Small intestine (tissue), 7 donors: ENCODE measurements around the gene SLC6A13. TPM values are rescaled to one million over a fixed set of nuclear protein-coding genes. Genes with fewer than 3 reads are reported as not detected.
A peak's percentile ranks its signal among the peaks of the same experiment; 100 is the strongest.
"Not testable (repeated sequence)": the region's sequence is repeated elsewhere in the genome, so short reads cannot be mapped to it uniquely, and the experiment has no call there.

ENCODE experiments used
- DNase-seq, 2 donors: peaks; one replicate each; pipeline versions ENCODE4 v3.0.0 to v3.0.0-alpha.2; 2013
- FAIRE-seq: peaks from 2 replicates; lab custom pipeline; 2012; peaks lifted over from hg19 to GRCh38; lab: Jason Lieb, UNC
- H3K27ac ChIP-seq, 3 donors: one replicate each; pipeline ENCODE4 v1.5.1; 2013; ENCODE audit warnings: low read length in 2 of 3, mild to moderate bottlenecking in 2 of 3, control low read depth in 1 of 3, inconsistent platforms in 1 of 3, low read depth in 1 of 3, moderate library complexity in 1 of 3
- H3K27me3 ChIP-seq, 3 donors: one replicate each; pipeline ENCODE4 v1.6.1; 2013; ENCODE audit warnings: low read length in 3 of 3, inconsistent platforms in 1 of 3; ENCODE audit not compliant: control insufficient read depth in 3 of 3, insufficient read depth in 3 of 3
- H3K36me3 ChIP-seq, 3 donors: one replicate each; pipeline ENCODE4 v1.6.1; 2013; ENCODE audit warnings: low read length in 3 of 3, inconsistent platforms in 1 of 3, low read depth in 1 of 3, mild to moderate bottlenecking in 1 of 3, moderate library complexity in 1 of 3; ENCODE audit not compliant: control insufficient read depth in 3 of 3, insufficient read depth in 2 of 3
- H3K4me1 ChIP-seq, 3 donors: one replicate each; pipeline ENCODE4 v1.6.1; 2013; ENCODE audit warnings: low read length in 2 of 3, inconsistent platforms in 1 of 3, low read depth in 1 of 3, mild to moderate bottlenecking in 1 of 3, moderate library complexity in 1 of 3; ENCODE audit not compliant: control insufficient read depth in 3 of 3, insufficient read depth in 2 of 3
- H3K4me3 ChIP-seq, 3 donors: one replicate each; pipeline ENCODE4 v1.5.1; 2013; ENCODE audit warnings: low read length in 3 of 3, control low read depth in 1 of 3, inconsistent platforms in 1 of 3, low read depth in 1 of 3, mild to moderate bottlenecking in 1 of 3, moderate library complexity in 1 of 3
- H3K9me3 ChIP-seq, 2 donors: one replicate each; pipeline ENCODE4 v1.6.1; 2013; ENCODE audit warnings: low read depth in 1 of 2, low read length in 1 of 2; ENCODE audit not compliant: control insufficient read depth in 2 of 2, insufficient read depth in 1 of 2
- WGBS, 3 donors: extraction: QIAGEN DNeasy Blood & Tissue Kit; methylation state at CpG; one replicate each; pipeline ENCODE4 v1.1.7; 2013; 5-methylcytosine and 5-hydroxymethylcytosine counted together
- polyA plus RNA-seq, 4 donors: library from polyadenylated mRNA; stranded (reverse) in 3 of 4; unstranded in 1 of 4; fragments of 200-250 nt in 3 of 4; fragments of 120-200 nt in 1 of 4; gene quantifications; one replicate each; pipeline versions ENCODE4 v1.2.1 to v1.2.3, GENCODE V29; 2013
- donor health status: healthy with polysubstance abuse.
- donor health status: control.
- donor health status: control.
- donor health status: Bipolar disorder and iron deficiency.
- donor health status: healthy.

SLC6A13 gene
- polyA plus RNA-seq, 4 donors, result 0.24 to 18.6 (median 5.8) TPM

DNA sequence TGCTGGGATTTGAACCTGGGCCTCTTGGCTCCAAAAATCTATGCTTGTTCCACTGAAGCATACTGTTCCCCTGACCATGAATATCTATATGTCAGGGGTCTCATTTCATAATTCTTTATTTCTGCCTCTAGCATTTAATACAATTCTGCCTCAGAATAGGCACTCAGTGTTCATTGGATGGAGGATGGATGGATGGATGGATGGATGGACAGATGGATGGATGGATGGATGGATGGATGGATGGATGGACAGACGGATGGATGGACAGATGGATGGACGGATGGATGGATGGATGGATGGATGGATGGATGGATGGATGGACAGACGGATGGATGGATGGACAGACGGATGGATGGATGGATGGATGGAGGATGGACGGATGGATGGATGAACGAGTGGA, 45.6 kb downstream of the SLC6A13 start:
- 63 to 75% (median 65%) methylated on average over 6 of the region's 6 CpGs for WGBS, 3 donors
- H3K4me1 ChIP-seq, H3K27me3 ChIP-seq, H3K9me3 ChIP-seq, FAIRE-seq, H3K27ac ChIP-seq, H3K36me3 ChIP-seq, DNase-seq, H3K4me3 ChIP-seq: not testable (repeated sequence)

DNA sequence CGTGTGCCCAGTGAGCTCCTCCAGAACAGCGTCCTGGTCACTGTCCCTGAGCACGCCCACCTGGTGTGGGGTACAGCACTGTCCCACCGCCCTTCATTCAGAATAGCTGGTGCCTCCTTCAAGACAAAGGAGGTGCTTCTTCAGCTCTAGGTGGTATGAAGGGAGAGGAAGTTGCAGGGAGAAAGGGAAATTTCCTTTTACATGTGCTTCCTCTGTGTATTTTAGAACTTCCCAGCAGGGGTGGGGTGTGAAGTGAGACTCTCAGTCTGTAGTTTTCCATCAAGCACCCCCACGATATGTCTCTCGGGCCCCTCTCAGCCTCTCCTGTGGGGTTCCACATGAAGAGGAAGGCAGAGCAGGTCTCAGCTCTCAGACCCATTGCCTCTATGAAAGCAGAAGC, 47.5 kb downstream of the SLC6A13 start:
- 83 to 91% (median 84%) methylated on average over 6 of the region's 6 CpGs for WGBS, 3 donors
- peaks cover 0 to 5% (median 1%) of the 10 kb centered on the region in 3 donors for H3K27me3 ChIP-seq
- peaks cover 0 to 3% (median 0%) of the 10 kb centered on the region in 3 donors for H3K4me1 ChIP-seq
- H3K9me3 ChIP-seq, result no peaks in the 10 kb centered on the region
- no peak overlapping the region for H3K4me3 ChIP-seq
- H3K27ac ChIP-seq, result no peak overlapping the region
- no peak for DNase-seq
- H3K36me3 ChIP-seq, result no peaks in the 10 kb centered on the region
- no peak for FAIRE-seq

DNA sequence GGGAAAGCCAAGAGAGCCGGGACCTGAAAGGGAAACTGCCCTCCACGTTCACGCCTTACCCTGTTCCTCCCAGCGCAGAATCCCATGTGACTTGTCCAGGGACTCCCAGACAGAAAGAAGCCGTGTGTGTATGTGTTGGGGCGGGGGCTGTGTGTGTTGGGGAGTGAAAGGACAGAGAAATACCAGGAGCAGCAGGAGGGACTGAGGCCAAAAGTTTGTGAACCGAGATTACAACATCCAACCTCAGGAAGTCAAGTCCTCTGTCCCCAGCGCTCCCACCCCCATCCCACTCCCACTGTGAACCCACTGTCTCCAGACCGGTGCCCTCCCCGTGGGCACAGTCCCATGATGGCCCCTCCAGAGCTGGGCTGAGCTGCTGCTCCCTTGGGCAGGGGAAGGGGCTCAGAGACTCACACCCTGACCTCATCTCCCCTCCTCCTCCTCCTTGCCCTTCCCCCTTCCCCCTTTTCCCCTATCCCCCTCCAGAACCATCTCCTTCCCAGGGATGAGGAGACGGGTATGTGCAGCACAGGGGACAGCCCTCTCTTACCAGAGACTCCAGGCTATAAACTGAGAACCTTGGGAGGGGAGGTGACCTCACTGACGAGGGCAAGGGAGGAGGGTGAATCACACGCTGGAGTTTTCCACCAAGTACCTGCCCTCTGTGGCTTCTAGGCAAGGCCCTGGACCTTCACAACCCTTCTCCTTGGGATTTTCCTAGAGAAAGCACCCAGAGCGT, 48.5 kb downstream of the SLC6A13 start, which contains the start of gene SLC6A12:
SLC6A12 (minus strand) TSS at position 155 of the 739 bp plus-strand sequence. CDS start 4,171 bp downstream, outside the sequence.
- Histone ChIP-seq H3K4me1 (peaks cover 0 to 3% (median 0%) of the 10 kb centered on the region in 3 donors), H3K27ac (no peak within 1 kb of the TSS), H3K27me3 (peaks cover 0 to 7% (median 1%) of the 10 kb centered on the region in 3 donors), H3K36me3 (no peaks in the 10 kb centered on the region), H3K4me3 (peak within 1 kb of the TSS in 1 of 3 donors; percentile 7), H3K9me3 (no peaks in the 10 kb centered on the region)
- DNase-seq (peak in 1 of 2 donors; percentile 46), FAIRE-seq (no peak)
- 19 to 35% (median 28%) methylated on average over 14 of the region's 14 CpGs for WGBS, 3 donors

DNA sequence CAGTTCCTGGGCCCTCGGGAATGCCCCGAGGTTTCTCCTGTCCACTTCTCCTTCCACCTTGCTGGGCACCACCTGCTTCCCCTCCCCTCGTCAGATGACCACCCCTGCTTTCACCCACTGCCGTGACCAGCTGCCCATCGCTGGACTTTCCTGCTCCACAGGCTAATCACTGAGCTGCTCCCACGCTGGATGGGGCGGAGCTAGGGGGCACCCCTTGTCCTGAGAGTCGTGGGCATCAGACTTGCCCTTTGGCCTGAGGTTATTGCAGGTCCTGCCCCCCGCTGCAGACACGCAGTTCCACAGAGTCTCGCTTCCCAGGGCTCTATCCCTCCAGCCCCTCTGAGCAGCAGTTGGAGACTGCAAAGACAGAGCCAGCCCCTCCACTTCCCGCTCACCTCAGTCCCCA, 49.1 kb downstream of the SLC6A13 start:
- peak overlapping the region in 1 of 3 donors; percentile 7 for H3K4me3 ChIP-seq
- H3K27me3 ChIP-seq, result peaks cover 0 to 8% (median 1%) of the 10 kb centered on the region in 3 donors
- WGBS, 3 donors, result 6 to 43% (median 27%) methylated on average over 12 of the region's 12 CpGs
- no peaks in the 10 kb centered on the region for H3K9me3 ChIP-seq
- H3K36me3 ChIP-seq, result no peaks in the 10 kb centered on the region
- H3K4me1 ChIP-seq, result peaks cover 0 to 3% (median 0%) of the 10 kb centered on the region in 3 donors
- H3K27ac ChIP-seq, result no peak overlapping the region
- DNase-seq, result peak in 1 of 2 donors; percentile 20
- FAIRE-seq, result no peak

DNA sequence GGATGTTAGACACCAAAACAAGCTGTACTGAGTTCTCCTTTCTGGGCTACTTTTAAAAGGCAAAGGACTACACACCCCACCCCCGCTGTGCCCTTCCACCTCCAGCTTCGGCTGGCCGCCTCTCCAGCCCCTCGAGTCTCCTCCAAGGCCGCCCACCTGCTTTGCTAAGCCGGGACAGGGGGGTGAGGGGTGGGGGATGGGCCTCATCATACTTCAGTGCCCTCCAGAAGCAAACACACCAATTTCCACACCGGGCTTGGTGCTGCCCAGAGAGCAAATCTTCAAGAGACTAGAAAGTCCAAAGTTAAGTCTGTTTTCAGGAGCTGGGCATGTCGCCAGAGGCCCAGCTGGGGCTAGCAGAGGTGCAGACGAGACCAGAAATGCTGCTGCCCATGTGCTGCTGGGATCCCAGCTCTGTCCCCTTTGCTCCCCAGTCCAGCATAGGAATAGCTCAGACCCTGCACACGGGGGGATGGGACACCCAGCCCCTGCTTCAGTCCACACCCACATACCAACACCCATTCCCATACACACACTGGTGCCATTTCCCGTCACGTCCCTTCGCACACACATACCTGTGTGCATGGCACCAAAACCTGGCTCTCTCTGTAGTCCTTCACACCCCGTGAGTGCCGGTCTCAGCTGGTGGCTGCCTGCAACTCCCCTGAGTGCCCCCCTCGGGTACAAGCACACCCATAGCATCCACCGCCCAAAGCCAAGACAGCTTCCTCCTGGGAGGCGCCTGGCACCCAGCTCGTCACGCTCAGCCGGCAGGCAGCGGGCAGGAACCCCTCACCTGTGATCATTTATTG, 49.7 kb downstream of the SLC6A13 start:
- peak in 1 of 2 donors; percentile 76 for DNase-seq
- no peaks in the 10 kb centered on the region for H3K9me3 ChIP-seq
- no peaks in the 10 kb centered on the region for H3K36me3 ChIP-seq
- peak overlapping the region in 1 of 3 donors; percentile 12 for H3K4me3 ChIP-seq
- peaks cover 0 to 8% (median 1%) of the 10 kb centered on the region in 3 donors for H3K27me3 ChIP-seq
- no peak for FAIRE-seq
- H3K4me1 ChIP-seq, result peaks cover 0 to 3% (median 0%) of the 10 kb centered on the region in 3 donors
- 15 to 46% (median 22%) methylated on average over 20 to 22 of the region's 22 CpGs for WGBS, 3 donors
- H3K27ac ChIP-seq, result no peak overlapping the region

DNA sequence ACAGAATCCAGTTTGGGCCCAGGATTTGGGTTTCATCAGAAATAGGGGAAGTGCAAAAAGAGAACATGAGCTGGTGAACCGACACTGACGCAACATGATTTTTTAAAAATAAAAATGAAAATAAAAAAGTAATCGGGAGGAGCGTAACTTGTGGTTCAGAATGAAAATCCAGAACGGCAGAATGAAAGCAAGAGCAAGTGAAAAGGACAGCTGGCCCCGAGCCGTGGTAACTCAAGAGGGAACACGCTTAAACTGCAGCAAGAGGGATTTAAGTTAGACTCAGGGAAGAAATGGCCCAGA, 50.3 kb downstream of the SLC6A13 start:
- DNase-seq (no peak), FAIRE-seq (no peak)
- peaks cover 0 to 3% (median 0%) of the 10 kb centered on the region in 3 donors for H3K4me1 ChIP-seq
- peak overlapping the region in 1 of 3 donors; percentile 12 for H3K4me3 ChIP-seq
- no peak overlapping the region for H3K27ac ChIP-seq
- H3K27me3 ChIP-seq, result peaks cover 0 to 8% (median 1%) of the 10 kb centered on the region in 3 donors
- no peaks in the 10 kb centered on the region for H3K9me3 ChIP-seq
- H3K36me3 ChIP-seq, result no peaks in the 10 kb centered on the region
- WGBS, 3 donors, result 61 to 68% (median 66%) methylated on average over 8 of the region's 8 CpGs

DNA sequence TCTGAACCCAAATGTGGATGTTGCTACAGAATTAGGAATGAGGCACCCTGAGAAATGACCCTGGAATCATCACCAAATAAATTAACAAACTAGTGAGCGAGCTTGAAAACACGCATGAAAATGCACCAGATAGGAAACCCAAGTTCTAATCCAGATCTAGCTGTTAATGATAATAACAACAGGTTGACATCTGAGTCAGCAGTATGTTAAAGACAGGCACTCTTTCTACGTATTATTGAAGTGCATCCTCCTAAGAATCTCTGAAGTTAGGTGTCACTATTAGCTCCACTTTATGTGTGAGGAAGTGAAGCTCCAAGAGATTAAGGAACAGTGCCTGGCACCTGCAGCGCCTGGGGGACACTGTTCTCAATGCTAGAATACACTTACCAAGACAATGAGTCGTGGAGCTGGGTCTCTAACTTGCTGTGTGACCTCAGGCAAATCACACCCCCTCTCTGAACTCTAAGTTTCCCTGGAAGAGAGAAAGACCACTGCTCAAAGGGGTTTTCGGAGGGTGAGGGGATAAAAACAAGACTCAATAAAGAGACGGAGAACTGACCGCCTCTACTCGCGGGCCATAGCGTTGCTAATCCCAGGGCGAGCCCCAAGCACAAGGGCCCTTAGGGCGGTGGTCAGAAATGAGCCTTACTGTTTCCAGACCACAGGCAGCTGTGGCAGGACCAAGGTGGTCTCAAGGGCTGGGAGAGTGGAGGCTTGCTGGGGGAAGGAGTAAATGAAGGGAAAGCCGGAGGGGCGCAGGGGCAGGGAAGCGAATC, 50.8 kb downstream of the SLC6A13 start:
- Histone ChIP-seq H3K27ac (peak overlapping the region in 1 of 3 donors; percentile 3), H3K4me1 (peaks cover 0 to 3% (median 0%) of the 10 kb centered on the region in 3 donors), H3K27me3 (peaks cover 0 to 8% (median 1%) of the 10 kb centered on the region in 3 donors), H3K36me3 (no peaks in the 10 kb centered on the region), H3K9me3 (no peaks in the 10 kb centered on the region), H3K4me3 (no peak overlapping the region)
- 88 to 92% (median 89%) methylated on average over 16 of the region's 16 CpGs for WGBS, 3 donors
- DNase-seq (no peak), FAIRE-seq (no peak)

DNA sequence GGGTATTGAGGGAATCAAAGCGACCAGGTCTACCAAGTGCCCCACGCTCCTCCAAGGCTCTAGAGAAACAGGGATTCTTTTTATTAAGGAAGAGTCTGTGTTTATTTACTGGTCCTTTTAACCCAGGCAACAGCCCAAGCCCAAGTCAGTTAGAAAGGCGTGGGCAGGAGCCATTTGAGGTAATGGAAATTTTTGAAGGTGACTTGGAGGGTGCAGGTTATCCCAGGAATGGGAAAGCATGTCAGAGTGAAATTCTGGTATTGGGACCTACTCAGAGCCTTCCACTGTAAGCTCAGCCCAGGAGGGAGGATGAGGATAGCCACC, 51.5 kb downstream of the SLC6A13 start:
- H3K27me3 ChIP-seq, result peaks cover 0 to 8% (median 3%) of the 10 kb centered on the region in 3 donors
- no peaks in the 10 kb centered on the region for H3K36me3 ChIP-seq
- peaks cover 0 to 3% (median 0%) of the 10 kb centered on the region in 3 donors for H3K4me1 ChIP-seq
- peak in 1 of 2 donors; percentile 16 for DNase-seq
- no peak overlapping the region for H3K4me3 ChIP-seq
- 60 to 77% (median 61%) methylated on average over 3 of the region's 3 CpGs for WGBS, 3 donors
- H3K9me3 ChIP-seq, result no peaks in the 10 kb centered on the region
- no peak overlapping the region for H3K27ac ChIP-seq
- no peak for FAIRE-seq
